Peyer's patch (tissue), 4 donors: ENCODE measurements around the gene CDCP2. TPM values are rescaled to one million over a fixed set of nuclear protein-coding genes. Genes with fewer than 3 reads are reported as not detected.

Source experiments
- DNase-seq, 3 donors: peaks; one replicate each; pipeline ENCODE4 v3.0.0-alpha.2; 2017 to 2019
- H3K27ac ChIP-seq, 4 donors: fragments of 200-600 bp; sonication (generic); one replicate each; pipeline ENCODE4 v1.5.1; 2016 to 2019
- H3K27me3 ChIP-seq, 2 donors: fragments of 200-600 bp; sonication (generic); one replicate each; pipeline ENCODE4 v1.5.1; 2019
- H3K36me3 ChIP-seq, 3 donors: fragments of 200-600 bp; sonication (generic); one replicate each; pipeline ENCODE4 v1.5.1; 2016 to 2019
- H3K4me1 ChIP-seq, 4 donors: fragments of 200-600 bp; sonication (generic); one replicate each; pipeline ENCODE4 v1.5.1; 2016 to 2019
- H3K4me3 ChIP-seq, 4 donors: fragments of 200-600 bp; sonication (generic); 1 replicate in 3 of 4; 2 replicates in 1 of 4; pipeline ENCODE4 v1.5.1; 2016 to 2019; ENCODE audit warnings: mild to moderate bottlenecking in 1 of 4
- H3K9me3 ChIP-seq, 4 donors: fragments of 200-600 bp; sonication (generic); one replicate each; pipeline ENCODE4 v1.5.1; 2016 to 2019; ENCODE audit warnings: mild to moderate bottlenecking in 1 of 4
- POLR2A ChIP-seq, 2 donors: fragments of 450-650 bp; IDR thresholded peaks; one replicate each; pipeline ENCODE4 v1.5.1; 2017; ENCODE audit warnings: antibody characterized with exemption in 2 of 2, mild to moderate bottlenecking in 2 of 2, moderate library complexity in 2 of 2
- total RNA-seq, 4 donors: library from RNA; depleted of rRNA; stranded (reverse); fragments of >200 nt; gene quantifications; one replicate each; pipeline ENCODE4 v1.1.0, GENCODE V29; 2016
- TF ChIP-seq, protein P1 (sequence below), 6 experiments: fragments of 450-650 bp in 4 of 6; fragments of 200-600 bp in 2 of 6; sonication (generic) in 1 of 6; IDR thresholded peaks; one replicate each; pipeline ENCODE4 v1.5.1; 2017 to 2019; ENCODE audit warnings: antibody characterized with exemption in 6 of 6, mild to moderate bottlenecking in 3 of 6, moderate library complexity in 1 of 6

The CDCP2 gene
- total RNA-seq, 4 donors from 2014 or later, result not detected

DNA sequence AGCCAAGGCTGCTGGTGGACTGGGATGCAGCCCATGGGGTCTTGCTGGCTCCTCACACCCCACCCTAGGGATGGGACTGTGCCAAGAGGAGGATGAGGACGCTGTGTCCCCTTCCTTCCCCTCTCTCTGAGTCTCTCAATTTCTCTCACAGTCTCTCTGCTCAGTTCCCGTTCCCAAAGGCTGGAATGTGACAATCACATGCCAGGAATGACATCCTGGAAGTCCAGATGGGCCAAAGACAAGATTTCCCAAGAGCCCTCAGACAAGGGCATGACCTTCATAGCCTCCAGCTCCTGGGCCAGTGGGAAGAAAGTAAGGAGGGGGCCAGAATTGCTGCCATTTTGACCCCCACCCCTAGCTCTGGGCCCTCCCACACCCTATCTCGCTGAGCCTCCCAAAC, 7.6 kb upstream of the CDCP2 start:
- Histone ChIP-seq H3K4me3 (no peak overlapping the region), H3K36me3 (no peaks in the 10 kb centered on the region), H3K4me1 (peaks cover 0 to 13% (median 0%) of the 10 kb centered on the region in 4 donors), H3K27me3 (no peaks in the 10 kb centered on the region), H3K9me3 (no peaks in the 10 kb centered on the region), H3K27ac (no peak overlapping the region)
- TF ChIP-seq, protein P1, sequence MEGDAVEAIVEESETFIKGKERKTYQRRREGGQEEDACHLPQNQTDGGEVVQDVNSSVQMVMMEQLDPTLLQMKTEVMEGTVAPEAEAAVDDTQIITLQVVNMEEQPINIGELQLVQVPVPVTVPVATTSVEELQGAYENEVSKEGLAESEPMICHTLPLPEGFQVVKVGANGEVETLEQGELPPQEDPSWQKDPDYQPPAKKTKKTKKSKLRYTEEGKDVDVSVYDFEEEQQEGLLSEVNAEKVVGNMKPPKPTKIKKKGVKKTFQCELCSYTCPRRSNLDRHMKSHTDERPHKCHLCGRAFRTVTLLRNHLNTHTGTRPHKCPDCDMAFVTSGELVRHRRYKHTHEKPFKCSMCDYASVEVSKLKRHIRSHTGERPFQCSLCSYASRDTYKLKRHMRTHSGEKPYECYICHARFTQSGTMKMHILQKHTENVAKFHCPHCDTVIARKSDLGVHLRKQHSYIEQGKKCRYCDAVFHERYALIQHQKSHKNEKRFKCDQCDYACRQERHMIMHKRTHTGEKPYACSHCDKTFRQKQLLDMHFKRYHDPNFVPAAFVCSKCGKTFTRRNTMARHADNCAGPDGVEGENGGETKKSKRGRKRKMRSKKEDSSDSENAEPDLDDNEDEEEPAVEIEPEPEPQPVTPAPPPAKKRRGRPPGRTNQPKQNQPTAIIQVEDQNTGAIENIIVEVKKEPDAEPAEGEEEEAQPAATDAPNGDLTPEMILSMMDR (IDR thresholded peaks at IDR 0.05), result no peak
- TF ChIP-seq POLR2A (IDR thresholded peaks at IDR 0.05), result no peak
- no peak for DNase-seq

DNA sequence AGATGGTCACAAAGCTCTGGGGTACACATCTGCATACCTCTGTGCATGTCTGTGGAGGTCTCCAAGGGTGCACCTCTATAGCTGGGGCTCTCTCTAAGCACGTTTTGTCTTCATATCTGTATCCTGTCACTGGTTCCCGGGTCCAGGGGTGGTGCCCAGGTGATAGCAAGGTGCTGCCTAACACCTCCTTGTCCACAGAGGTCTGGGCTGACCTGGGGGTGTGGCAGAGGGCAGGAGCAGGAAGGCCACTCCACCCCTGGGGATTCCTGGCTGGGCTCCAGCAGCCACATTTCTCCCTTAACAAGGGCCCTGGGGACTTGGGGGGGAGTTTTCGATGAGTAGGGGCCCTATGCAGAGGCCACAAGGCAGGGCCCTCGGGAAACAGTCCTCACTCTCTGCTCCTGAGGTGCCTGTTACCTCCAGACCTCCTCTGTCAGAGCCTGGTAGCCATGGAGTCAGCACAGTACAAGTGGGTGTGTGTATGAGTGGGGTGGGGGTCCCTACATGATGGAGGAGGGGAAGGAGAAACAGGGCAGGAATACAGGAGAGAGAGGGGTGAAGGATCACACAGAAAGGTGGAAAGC, 7.0 kb upstream of the CDCP2 start:
- Histone ChIP-seq H3K4me3 (no peak overlapping the region), H3K4me1 (peaks cover 0 to 13% (median 0%) of the 10 kb centered on the region in 4 donors), H3K36me3 (no peaks in the 10 kb centered on the region), H3K9me3 (no peaks in the 10 kb centered on the region), H3K27ac (no peak overlapping the region), H3K27me3 (no peaks in the 10 kb centered on the region)
- TF ChIP-seq, protein P1 (IDR thresholded peaks at IDR 0.05), result no peak
- TF ChIP-seq POLR2A (IDR thresholded peaks at IDR 0.05), result no peak
- no peak for DNase-seq

DNA sequence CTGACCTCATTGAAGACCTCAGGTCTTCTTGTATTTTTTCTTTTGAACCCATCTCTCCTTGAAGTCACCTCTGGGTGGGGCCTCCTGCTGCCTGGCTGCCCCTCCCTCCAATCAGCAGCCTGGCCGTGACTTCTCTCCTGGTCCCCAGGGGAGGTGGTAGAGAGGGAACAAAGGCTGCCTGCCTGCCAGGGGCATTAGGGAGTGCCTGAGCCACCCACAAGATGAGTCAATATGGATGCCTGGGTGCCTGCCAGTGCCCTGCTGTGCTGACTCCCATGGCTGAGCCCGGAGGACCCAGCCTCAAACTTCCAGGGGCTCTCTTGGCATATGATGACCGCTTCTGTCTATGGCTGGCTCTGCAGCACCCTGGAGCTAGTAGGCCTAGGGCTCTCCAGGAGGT, 5.3 kb upstream of the CDCP2 start:
- Histone ChIP-seq H3K27me3 (no peaks in the 10 kb centered on the region), H3K9me3 (no peaks in the 10 kb centered on the region), H3K4me1 (peaks cover 0 to 10% (median 0%) of the 10 kb centered on the region in 4 donors), H3K36me3 (no peaks in the 10 kb centered on the region), H3K27ac (no peak overlapping the region), H3K4me3 (no peak overlapping the region)
- TF ChIP-seq POLR2A (IDR thresholded peaks at IDR 0.05), result no peak
- TF ChIP-seq, protein P1 (IDR thresholded peaks at IDR 0.05), result no peak
- DNase-seq, result peak in 2 of 3 donors; percentile 54 to 57

DNA sequence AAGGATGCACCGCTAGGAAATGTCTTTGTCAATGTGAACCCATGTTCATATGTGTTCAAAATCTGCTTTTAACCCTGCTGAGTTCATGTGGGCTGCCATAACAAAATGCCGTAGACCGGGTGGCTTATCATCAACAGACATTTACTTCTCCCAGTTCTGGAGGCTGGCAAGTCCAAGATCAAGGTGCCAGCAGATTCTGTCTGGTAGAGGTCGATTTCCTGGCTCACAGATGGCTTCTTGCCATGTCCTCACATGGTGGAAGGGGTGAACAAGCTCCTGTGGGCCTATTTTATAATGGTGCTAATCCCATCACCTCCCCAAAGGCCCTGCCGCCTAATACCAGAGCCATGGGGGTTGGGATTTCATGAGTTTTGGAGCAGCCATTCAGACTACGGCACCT, 4.6 kb upstream of the CDCP2 start:
- Histone ChIP-seq H3K4me1 (peaks cover 0 to 6% (median 0%) of the 10 kb centered on the region in 4 donors), H3K4me3 (no peak overlapping the region), H3K36me3 (no peaks in the 10 kb centered on the region), H3K9me3 (no peaks in the 10 kb centered on the region), H3K27ac (no peak overlapping the region), H3K27me3 (no peaks in the 10 kb centered on the region)
- no peak for TF ChIP-seq POLR2A (IDR thresholded peaks at IDR 0.05)
- TF ChIP-seq, protein P1 (IDR thresholded peaks at IDR 0.05), result no peak
- DNase-seq, result no peak

DNA sequence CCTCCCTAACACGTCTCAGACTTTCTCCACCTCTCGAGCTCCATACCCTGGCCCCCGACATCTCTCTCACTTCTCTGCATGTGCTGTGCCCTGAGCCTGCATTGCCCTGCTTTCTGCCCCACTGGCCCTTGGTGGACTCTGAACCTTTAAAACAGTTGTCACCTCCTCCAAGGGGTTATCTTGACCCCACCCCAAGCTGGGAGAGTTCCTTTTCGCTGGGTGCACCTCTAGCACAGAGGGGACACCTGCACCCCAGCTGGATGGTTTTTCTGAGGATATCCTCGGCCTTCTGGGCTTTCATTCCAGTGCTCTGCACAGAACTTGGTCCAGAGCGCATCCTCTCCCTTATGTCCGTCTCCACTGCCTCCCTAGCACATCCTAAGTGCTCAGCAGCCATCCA, 4.2 kb upstream of the CDCP2 start:
- H3K27ac ChIP-seq, result no peak overlapping the region
- TF ChIP-seq, protein P1 (IDR thresholded peaks at IDR 0.05), result no peak
- TF ChIP-seq POLR2A (IDR thresholded peaks at IDR 0.05), result no peak

More for the DNA sequence above, 4.2 kb upstream of the CDCP2 start:
- no peak for DNase-seq
- H3K27me3 ChIP-seq, result no peaks in the 10 kb centered on the region
- no peaks in the 10 kb centered on the region for H3K9me3 ChIP-seq
- no peak overlapping the region for H3K4me3 ChIP-seq
- H3K36me3 ChIP-seq, result no peaks in the 10 kb centered on the region
- H3K4me1 ChIP-seq, result peaks cover 0 to 6% (median 0%) of the 10 kb centered on the region in 4 donors
